HL-60 (cell line): ENCODE results near the gene EIF4ENIF1.

Experiments used
- DNase-seq, 2 experiments: peaks; one replicate each; pipeline ENCODE4 v3.0.0-alpha.2; 2010 to 2020; ENCODE audit warnings: low read depth in 1 of 2, low spot score in 1 of 2
- H3K27ac ChIP-seq: fragments of 250-450 bp; sonication (Bioruptor Pico); replicated peaks from 2 replicates; pipeline ENCODE4 v1.5.1; 2020; ENCODE audit warnings: mild to moderate bottlenecking, moderate library complexity
- H3K27me3 ChIP-seq: fragments of 250-450 bp; sonication (Bioruptor Pico); 2 replicates; pipeline ENCODE4 v1.5.1; 2021; ENCODE audit warnings: mild to moderate bottlenecking, moderate library complexity; ENCODE audit not compliant: insufficient read depth, poor library complexity, severe bottlenecking
- H3K4me3 ChIP-seq: replicated peaks from 2 replicates; pipeline ENCODE4 v1.5.1; 2011; ENCODE audit warnings: mild to moderate bottlenecking, control low read depth, low read length; ENCODE audit not compliant: insufficient read depth
- GABPA ChIP-seq: IDR thresholded peaks from 2 replicates; pipeline ENCODE4 v1.6.1; 2012; ENCODE audit warnings: low read depth
- POLR2AphosphoS5 ChIP-seq: IDR thresholded peaks from 2 replicates; pipeline ENCODE4 v1.6.1; 2012; ENCODE audit warnings: low read depth
- SPI1 ChIP-seq: IDR thresholded peaks from 2 replicates; pipeline ENCODE4 v1.6.1; 2012; ENCODE audit warnings: low read depth, mild to moderate bottlenecking, borderline replicate concordance
- long read RNA-seq: library from polyadenylated mRNA; unstranded; transcript quantifications from one replicate; pipeline ENCODE4 v2.0.0, GENCODE V29; 2020
- TF ChIP-seq, protein P1 (sequence below): IDR thresholded peaks from one replicate; pipeline ENCODE4 v1.5.1; 2011; ENCODE audit warnings: low read length, control low read depth, inconsistent platforms; ENCODE audit not compliant: insufficient read depth
- TF ChIP-seq, protein P2 (sequence below): IDR thresholded peaks from 2 replicates; pipeline ENCODE4 v1.6.1; 2012; ENCODE audit warnings: low read depth; ENCODE audit not compliant: insufficient replicate concordance

EIF4ENIF1 gene, protein sequence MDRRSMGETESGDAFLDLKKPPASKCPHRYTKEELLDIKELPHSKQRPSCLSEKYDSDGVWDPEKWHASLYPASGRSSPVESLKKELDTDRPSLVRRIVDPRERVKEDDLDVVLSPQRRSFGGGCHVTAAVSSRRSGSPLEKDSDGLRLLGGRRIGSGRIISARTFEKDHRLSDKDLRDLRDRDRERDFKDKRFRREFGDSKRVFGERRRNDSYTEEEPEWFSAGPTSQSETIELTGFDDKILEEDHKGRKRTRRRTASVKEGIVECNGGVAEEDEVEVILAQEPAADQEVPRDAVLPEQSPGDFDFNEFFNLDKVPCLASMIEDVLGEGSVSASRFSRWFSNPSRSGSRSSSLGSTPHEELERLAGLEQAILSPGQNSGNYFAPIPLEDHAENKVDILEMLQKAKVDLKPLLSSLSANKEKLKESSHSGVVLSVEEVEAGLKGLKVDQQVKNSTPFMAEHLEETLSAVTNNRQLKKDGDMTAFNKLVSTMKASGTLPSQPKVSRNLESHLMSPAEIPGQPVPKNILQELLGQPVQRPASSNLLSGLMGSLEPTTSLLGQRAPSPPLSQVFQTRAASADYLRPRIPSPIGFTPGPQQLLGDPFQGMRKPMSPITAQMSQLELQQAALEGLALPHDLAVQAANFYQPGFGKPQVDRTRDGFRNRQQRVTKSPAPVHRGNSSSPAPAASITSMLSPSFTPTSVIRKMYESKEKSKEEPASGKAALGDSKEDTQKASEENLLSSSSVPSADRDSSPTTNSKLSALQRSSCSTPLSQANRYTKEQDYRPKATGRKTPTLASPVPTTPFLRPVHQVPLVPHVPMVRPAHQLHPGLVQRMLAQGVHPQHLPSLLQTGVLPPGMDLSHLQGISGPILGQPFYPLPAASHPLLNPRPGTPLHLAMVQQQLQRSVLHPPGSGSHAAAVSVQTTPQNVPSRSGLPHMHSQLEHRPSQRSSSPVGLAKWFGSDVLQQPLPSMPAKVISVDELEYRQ
- long read RNA-seq, partial matches to known transcripts: 12 of 22 reads
- long read RNA-seq, other reads (novel, unspliced or antisense): 6 of 22 reads

DNA sequence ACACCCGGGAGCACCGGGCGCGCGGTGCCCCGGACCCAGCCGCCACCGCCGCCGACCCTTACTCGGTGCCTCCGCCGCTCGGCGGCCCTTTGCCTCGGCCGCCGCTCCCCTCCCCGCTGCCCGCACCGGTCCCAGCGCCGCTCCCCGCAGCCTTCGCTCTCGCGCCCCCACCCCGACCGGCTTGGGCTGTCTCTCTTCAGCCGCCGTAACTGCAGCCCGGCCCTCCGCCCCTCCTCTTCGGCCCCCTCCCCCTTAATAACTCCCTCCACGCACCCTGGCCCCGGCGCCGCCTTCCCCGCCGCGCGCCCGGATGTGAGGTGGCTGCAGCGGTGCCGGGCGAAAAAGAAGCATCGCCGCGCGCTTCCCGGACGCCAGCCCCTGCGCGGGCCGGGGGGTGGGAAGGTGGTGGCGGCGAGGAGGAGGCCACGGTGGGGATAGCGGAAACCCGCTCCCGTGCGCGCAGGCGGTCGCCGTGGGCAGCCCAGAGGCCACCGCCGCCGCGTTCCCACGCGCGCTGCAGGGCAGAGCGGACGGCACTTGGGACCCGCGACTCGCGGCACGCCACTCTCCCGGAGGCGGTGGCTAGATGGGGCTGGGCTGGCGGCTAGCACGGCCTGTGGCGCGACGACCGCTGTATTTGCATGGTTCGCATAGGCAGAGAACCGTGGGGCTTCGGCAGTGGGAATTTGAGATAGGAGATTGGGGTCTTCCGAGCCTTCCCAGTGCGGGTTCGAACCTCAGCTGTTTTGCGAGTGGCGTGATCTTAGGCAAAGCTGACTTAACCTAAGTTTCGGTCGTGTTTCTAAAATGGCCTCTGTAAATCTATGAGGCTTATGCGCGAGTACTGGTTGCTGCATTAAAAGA is at the start of gene EIF4ENIF1:
TSS of gene EIF4ENIF1 (minus strand) at position 211 of the 864 bp plus-strand sequence. CDS start 1,124 bp downstream, outside the sequence.
- Histone ChIP-seq H3K27ac (peak within 1 kb of the TSS; percentile 93), H3K27me3 (no peaks in the 10 kb centered on the region), H3K4me3 (peak within 1 kb of the TSS; percentile 87)
- peak; percentile 18; the same call in 1 of the 2 replicates for TF ChIP-seq POLR2AphosphoS5
- TF ChIP-seq GABPA: 0 out of 2 replicates have a peak, but pooled peaks have one; percentile 13
- TF ChIP-seq, protein P1, sequence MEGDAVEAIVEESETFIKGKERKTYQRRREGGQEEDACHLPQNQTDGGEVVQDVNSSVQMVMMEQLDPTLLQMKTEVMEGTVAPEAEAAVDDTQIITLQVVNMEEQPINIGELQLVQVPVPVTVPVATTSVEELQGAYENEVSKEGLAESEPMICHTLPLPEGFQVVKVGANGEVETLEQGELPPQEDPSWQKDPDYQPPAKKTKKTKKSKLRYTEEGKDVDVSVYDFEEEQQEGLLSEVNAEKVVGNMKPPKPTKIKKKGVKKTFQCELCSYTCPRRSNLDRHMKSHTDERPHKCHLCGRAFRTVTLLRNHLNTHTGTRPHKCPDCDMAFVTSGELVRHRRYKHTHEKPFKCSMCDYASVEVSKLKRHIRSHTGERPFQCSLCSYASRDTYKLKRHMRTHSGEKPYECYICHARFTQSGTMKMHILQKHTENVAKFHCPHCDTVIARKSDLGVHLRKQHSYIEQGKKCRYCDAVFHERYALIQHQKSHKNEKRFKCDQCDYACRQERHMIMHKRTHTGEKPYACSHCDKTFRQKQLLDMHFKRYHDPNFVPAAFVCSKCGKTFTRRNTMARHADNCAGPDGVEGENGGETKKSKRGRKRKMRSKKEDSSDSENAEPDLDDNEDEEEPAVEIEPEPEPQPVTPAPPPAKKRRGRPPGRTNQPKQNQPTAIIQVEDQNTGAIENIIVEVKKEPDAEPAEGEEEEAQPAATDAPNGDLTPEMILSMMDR: no peak
- TF ChIP-seq, protein P2, sequence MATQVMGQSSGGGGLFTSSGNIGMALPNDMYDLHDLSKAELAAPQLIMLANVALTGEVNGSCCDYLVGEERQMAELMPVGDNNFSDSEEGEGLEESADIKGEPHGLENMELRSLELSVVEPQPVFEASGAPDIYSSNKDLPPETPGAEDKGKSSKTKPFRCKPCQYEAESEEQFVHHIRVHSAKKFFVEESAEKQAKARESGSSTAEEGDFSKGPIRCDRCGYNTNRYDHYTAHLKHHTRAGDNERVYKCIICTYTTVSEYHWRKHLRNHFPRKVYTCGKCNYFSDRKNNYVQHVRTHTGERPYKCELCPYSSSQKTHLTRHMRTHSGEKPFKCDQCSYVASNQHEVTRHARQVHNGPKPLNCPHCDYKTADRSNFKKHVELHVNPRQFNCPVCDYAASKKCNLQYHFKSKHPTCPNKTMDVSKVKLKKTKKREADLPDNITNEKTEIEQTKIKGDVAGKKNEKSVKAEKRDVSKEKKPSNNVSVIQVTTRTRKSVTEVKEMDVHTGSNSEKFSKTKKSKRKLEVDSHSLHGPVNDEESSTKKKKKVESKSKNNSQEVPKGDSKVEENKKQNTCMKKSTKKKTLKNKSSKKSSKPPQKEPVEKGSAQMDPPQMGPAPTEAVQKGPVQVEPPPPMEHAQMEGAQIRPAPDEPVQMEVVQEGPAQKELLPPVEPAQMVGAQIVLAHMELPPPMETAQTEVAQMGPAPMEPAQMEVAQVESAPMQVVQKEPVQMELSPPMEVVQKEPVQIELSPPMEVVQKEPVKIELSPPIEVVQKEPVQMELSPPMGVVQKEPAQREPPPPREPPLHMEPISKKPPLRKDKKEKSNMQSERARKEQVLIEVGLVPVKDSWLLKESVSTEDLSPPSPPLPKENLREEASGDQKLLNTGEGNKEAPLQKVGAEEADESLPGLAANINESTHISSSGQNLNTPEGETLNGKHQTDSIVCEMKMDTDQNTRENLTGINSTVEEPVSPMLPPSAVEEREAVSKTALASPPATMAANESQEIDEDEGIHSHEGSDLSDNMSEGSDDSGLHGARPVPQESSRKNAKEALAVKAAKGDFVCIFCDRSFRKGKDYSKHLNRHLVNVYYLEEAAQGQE: peak; percentile 60
- no peak for TF ChIP-seq SPI1
- DNase-seq: peak; percentile 77 to 86

DNA sequence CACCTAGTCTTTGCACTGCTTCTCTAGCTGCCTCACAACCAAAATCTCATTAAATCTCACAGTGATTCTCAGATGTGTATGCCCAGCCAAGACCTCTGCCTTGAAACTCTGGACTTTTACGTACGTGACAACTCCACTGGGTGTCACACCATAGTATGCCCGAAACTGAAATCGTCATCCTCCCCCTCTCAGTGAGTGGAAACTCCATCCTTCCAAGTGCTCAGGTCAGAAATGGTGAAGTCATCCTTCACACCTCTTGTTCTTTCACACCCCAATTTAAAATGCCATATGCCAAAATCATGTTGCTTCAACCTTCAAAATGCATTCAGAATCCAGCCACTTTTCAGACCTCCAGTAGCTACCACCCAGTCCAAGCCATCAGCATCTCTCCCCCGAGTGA is 49.2 kb upstream of the EIF4ENIF1 start:
- TF ChIP-seq POLR2AphosphoS5 (no peak), SPI1 (no peak), GABPA (no peak)
- TF ChIP-seq, protein P1: no peak
- TF ChIP-seq, protein P2: no peak
- no peak overlapping the region for H3K27ac ChIP-seq
- no peak for DNase-seq
- no peaks in the 10 kb centered on the region for H3K27me3 ChIP-seq
- H3K4me3 ChIP-seq: no peak overlapping the region

DNA sequence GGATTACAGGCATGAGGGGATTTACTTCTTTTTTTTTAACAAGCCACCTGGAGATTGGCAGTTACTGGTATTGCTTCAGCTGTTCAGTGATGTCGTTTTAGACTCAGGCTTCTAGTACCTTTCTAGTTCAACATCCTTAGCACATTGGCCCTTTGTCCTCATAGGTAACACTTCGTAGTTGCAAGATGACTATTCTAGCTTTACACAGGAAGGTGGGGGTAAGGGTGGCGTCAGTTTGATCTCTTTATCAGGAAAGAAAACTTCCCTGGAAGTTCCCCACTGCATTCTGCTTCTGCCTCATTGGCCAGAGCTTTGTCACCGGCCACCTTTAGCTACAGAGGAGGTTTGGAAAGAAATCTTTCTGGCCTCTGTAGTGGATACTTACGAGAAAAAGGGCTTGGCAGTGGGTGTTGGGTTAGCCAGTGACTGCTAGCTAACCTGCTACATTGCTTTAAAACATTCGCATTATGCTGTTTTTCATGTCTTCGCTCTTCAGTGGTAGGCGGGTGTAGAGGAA is 47.4 kb upstream of the EIF4ENIF1 start:
- TF ChIP-seq GABPA (no peak), SPI1 (no peak), POLR2AphosphoS5 (no peak)
- TF ChIP-seq, protein P2: no peak
- TF ChIP-seq, protein P1: no peak
- H3K4me3 ChIP-seq: no peak overlapping the region
- no peaks in the 10 kb centered on the region for H3K27me3 ChIP-seq
- DNase-seq: no peak
- no peak overlapping the region for H3K27ac ChIP-seq
